K562 (cell line): ENCODE data around the gene SESN2. TPM values are rescaled to one million over a fixed set of nuclear protein-coding genes. Genes with fewer than 3 reads are reported as not detected.
A peak's percentile ranks its signal among the peaks of the same experiment; 100 is the strongest.

ENCODE experiments used
- ATAC-seq: fragments of 200-7000 bp; cut with Tn5 transposase; 3 replicates; pipeline ENCODE4 v1.9.1; 2020; ENCODE audit warnings: moderate library complexity
- BruUV-seq: library from RNA; stranded (reverse); fragments of 400-500 nt; replicated peaks from 2 replicates; lab custom pipeline; 2021; lab: Mats Ljungman, UMichigan
- CTCF ChIA-PET: fragments of 300-600 bp; formaldehyde crosslinking; extraction: SDS; loops from one replicate; lab custom pipeline; 2021; ENCODE audit warnings: low intra/inter-chr PET ratio; lab: Yijun Ruan, JAX
- POLR2A ChIA-PET: fragments of 300-600, 350-650 bp; sonication (Branson Sonifier 250); formaldehyde crosslinking; extraction: SDS; loops from one replicate; lab custom pipeline; 2021; ENCODE audit warnings: antibody characterized with exemption, inconsistent platforms; lab: Yijun Ruan, JAX
- DNase-seq, 4 experiments: peaks; one replicate each; pipeline versions ENCODE4 v3.0.0 to v3.0.0-alpha.2; 2011 to 2018; ENCODE audit warnings: low spot score in 3 of 4, mixed read lengths in 3 of 4; ENCODE audit errors: extremely low read depth in 1 of 4
- FAIRE-seq: peaks from 2 replicates; lab custom pipeline; 2011; peaks lifted over from hg19 to GRCh38; lab: Jason Lieb, UNC
- H2AFZ ChIP-seq: 2 replicates; pipeline ENCODE4 v1.6.0; 2011; ENCODE audit warnings: low read depth, low read length, control low read depth, inconsistent platforms
- H3K27ac ChIP-seq: fragments of 200-600 bp; 3 replicates; pipeline ENCODE4 v1.8.0; 2011; ENCODE audit warnings: low read depth, mild to moderate bottlenecking, control low read depth, inconsistent platforms, low read length, moderate library complexity, mixed read lengths; ENCODE audit errors: extremely low read depth
- H3K27me3 ChIP-seq, 2 experiments: fragments of 300-600 bp in 1 of 2; 2 replicates in 1 of 2; 3 replicates in 1 of 2; pipeline versions ENCODE4 v1.6.0 to v1.8.0; 2011; ENCODE audit warnings: inconsistent platforms in 2 of 2, low read length in 2 of 2, mild to moderate bottlenecking in 1 of 2, mixed read lengths in 1 of 2, moderate library complexity in 1 of 2; ENCODE audit not compliant: control insufficient read depth in 2 of 2, insufficient read depth in 2 of 2
- H3K36me3 ChIP-seq: fragments of 300-600 bp; 3 replicates; pipeline ENCODE4 v1.8.0; 2011; ENCODE audit warnings: mild to moderate bottlenecking, low read length, inconsistent platforms; ENCODE audit not compliant: control insufficient read depth, insufficient read depth
- H3K4me1 ChIP-seq, 2 experiments: fragments of 200-600 bp in 1 of 2; replicated peaks in 1 of 2; 2 replicates in 1 of 2; 3 replicates in 1 of 2; pipeline versions ENCODE4 v1.5.1 to v1.8.0; 2011; ENCODE audit warnings: inconsistent platforms in 2 of 2, low read length in 2 of 2, mild to moderate bottlenecking in 1 of 2, mixed read lengths in 1 of 2, moderate library complexity in 1 of 2; ENCODE audit not compliant: control insufficient read depth in 2 of 2, insufficient read depth in 2 of 2
- H3K4me2 ChIP-seq: 2 replicates; pipeline ENCODE4 v1.6.1; 2011; ENCODE audit warnings: low read length, control low read depth, inconsistent platforms, mixed read lengths; ENCODE audit not compliant: insufficient read depth
- H3K4me3 ChIP-seq: fragments of 200-600 bp; sonication (generic), shearing (Covaris generic); 2 replicates; pipeline ENCODE4 v1.5.1; 2016; ENCODE audit warnings: control low read depth, inconsistent platforms
- H3K79me2 ChIP-seq: fragments of 200-600 bp; 3 replicates; pipeline ENCODE4 v1.8.0; 2011; ENCODE audit warnings: low read length, inconsistent platforms; ENCODE audit not compliant: control insufficient read depth, insufficient read depth
- H3K9ac ChIP-seq, 2 experiments: 2 replicates each; pipeline versions ENCODE4 v1.6.0 to v1.6.1; 2011; ENCODE audit warnings: low read depth in 2 of 2, low read length in 2 of 2, control low read depth in 1 of 2, inconsistent platforms in 1 of 2, mild to moderate bottlenecking in 1 of 2, mixed read lengths in 1 of 2; ENCODE audit not compliant: insufficient read depth in 1 of 2
- H3K9me1 ChIP-seq: one replicate; pipeline ENCODE4 v1.6.0; 2011; ENCODE audit warnings: inconsistent platforms, mild to moderate bottlenecking, low read length, moderate library complexity; ENCODE audit not compliant: control insufficient read depth, insufficient read depth
- H3K9me3 ChIP-seq: replicated peaks from 2 replicates; pipeline ENCODE4 v1.5.1; 2011; ENCODE audit warnings: low read depth, low read length, inconsistent platforms; ENCODE audit not compliant: control insufficient read depth, insufficient read depth
- H4K20me1 ChIP-seq: replicated peaks from 2 replicates; pipeline ENCODE4 v1.6.1; 2011; ENCODE audit warnings: low read length, inconsistent platforms, mixed read lengths; ENCODE audit not compliant: control insufficient read depth, insufficient read depth
- BRD4 ChIP-seq: fragments of 200-600 bp; sonication (generic); IDR thresholded peaks from 2 replicates; pipeline ENCODE4 v1.6.1; 2017; ENCODE audit warnings: inconsistent platforms
- ELF4 ChIP-seq: fragments of 450-650 bp; formaldehyde crosslinking; IDR thresholded peaks from 2 replicates; pipeline ENCODE4 v1.4.0; 2022; ENCODE audit warnings: missing genetic modification characterization
- ELK1 ChIP-seq: sonication (generic); formaldehyde crosslinking; IDR thresholded peaks from 2 replicates; pipeline ENCODE4 v1.8.1; 2022; ENCODE audit warnings: missing genetic modification reagents
- FOXM1 ChIP-seq, 2 experiments: fragments of 450-650 bp in 1 of 2; sonication (generic) in 1 of 2; formaldehyde crosslinking in 1 of 2; IDR thresholded peaks; 2 replicates each; pipeline versions ENCODE4 v1.6.1 to v1.9.0; 2017 to 2022; ENCODE audit warnings: low read depth in 2 of 2, mild to moderate bottlenecking in 2 of 2, missing genetic modification reagents in 1 of 2, moderate library complexity in 1 of 2
- GATA2 ChIP-seq: sonication (generic); formaldehyde crosslinking; IDR thresholded peaks from 2 replicates; pipeline ENCODE4 v1.4.0; 2020; ENCODE audit warnings: mild to moderate bottlenecking, missing genetic modification reagents
- KLF1 ChIP-seq: fragments of 450-650 bp; IDR thresholded peaks from 2 replicates; pipeline ENCODE4 v1.6.1; 2016; ENCODE audit warnings: missing genetic modification characterization, missing compliant biosample characterization
- MAX ChIP-seq: sonication (generic); formaldehyde crosslinking; IDR thresholded peaks from 2 replicates; pipeline ENCODE4 v1.9.0; 2022; ENCODE audit warnings: mild to moderate bottlenecking, missing genetic modification reagents
- NFIX ChIP-seq: fragments of 250-450 bp; sonication (Bioruptor Pico); IDR thresholded peaks from 2 replicates; pipeline ENCODE4 v1.4.0; 2020; ENCODE audit warnings: low read depth, mild to moderate bottlenecking, moderate library complexity
- NR4A1 ChIP-seq, 2 experiments: fragments of 250-450 bp in 1 of 2; fragments of 450-650 bp in 1 of 2; sonication (Bioruptor Pico) in 1 of 2; IDR thresholded peaks; 2 replicates each; pipeline versions ENCODE4 v1.4.0 to v1.6.1; 2016 to 2020; ENCODE audit warnings: mild to moderate bottlenecking in 2 of 2, missing compliant biosample characterization in 1 of 2, missing genetic modification characterization in 1 of 2, moderate library complexity in 1 of 2
- PCBP1 ChIP-seq: fragments of 200-400 bp; formaldehyde crosslinking; IDR thresholded peaks from 2 replicates; pipeline ENCODE4 v1.6.1; 2018; ENCODE audit warnings: mild to moderate bottlenecking, low read depth, low read length; ENCODE audit not compliant: poor library complexity, severe bottlenecking
- SP1 ChIP-seq: sonication (generic); formaldehyde crosslinking; IDR thresholded peaks from 2 replicates; pipeline ENCODE4 v1.8.1; 2022; ENCODE audit warnings: mild to moderate bottlenecking, missing genetic modification reagents
- SRSF3 ChIP-seq: fragments of 200-400 bp; formaldehyde crosslinking; IDR thresholded peaks from 2 replicates; pipeline ENCODE4 v1.6.1; 2016; ENCODE audit warnings: mild to moderate bottlenecking, low read length, moderate library complexity; ENCODE audit not compliant: insufficient read depth
- ZC3H11A ChIP-seq: IDR thresholded peaks from 2 replicates; pipeline ENCODE4 v1.6.1; 2012; ENCODE audit warnings: low read depth, low read length, improper control_type of control experiment
- ZHX1 ChIP-seq: fragments of 150-350 bp; conservative IDR thresholded peaks from 2 replicates; pipeline ENCODE4 v1.6.1; 2014; ENCODE audit warnings: low read length
- ZNF282 ChIP-seq: sonication (generic); formaldehyde crosslinking; IDR thresholded peaks from 2 replicates; pipeline ENCODE4 v1.8.1; 2023; ENCODE audit warnings: missing genetic modification reagents
- ZNF511 ChIP-seq: sonication (generic); formaldehyde crosslinking; IDR thresholded peaks from 2 replicates; pipeline ENCODE4 v1.8.0; 2022; ENCODE audit warnings: mild to moderate bottlenecking, missing genetic modification reagents
- WGBS: fragments of 100-300 bp; shearing (Covaris generic); methylation state at CpG from one replicate; pipeline ENCODE4 v1.1.6; 2016; ENCODE audit warnings: low coverage, mixed read lengths; ENCODE audit not compliant: insufficient coverage; ENCODE audit errors: missing lambda C conversion rate; 5-methylcytosine and 5-hydroxymethylcytosine counted together
- in situ Hi-C: fragments of 300-500 bp; cut with MboI; formaldehyde crosslinking; loops from 4 replicates; pipeline ENCODE4 v1.15.0; 2018; ENCODE audit warnings: inconsistent platforms, mixed read lengths
- intact Hi-C: fragments of 100-400 bp; cut with micrococcal nuclease; formaldehyde crosslinking; loops from 2 replicates; pipeline ENCODE4 v1.14.2; 2022
- polyA plus RNA-seq, 8 experiments: library from polyadenylated mRNA; depleted of rRNA in 4 of 8; stranded (reverse) in 5 of 8; unstranded in 3 of 8; fragments of >200 nt; fragmentation: Nextera tagmentation in 2 of 8; fragmentation: Illumina TruSeq in 1 of 8; extraction: Ambion mirVana in 2 of 8; extraction: Trizol in 1 of 8; gene quantifications; 2 replicates each; pipeline versions ENCODE4 v1.2.1 to v1.2.3, GENCODE V29; 2011 to 2014; ENCODE audit warnings: inconsistent platforms in 1 of 8, missing spikeins in 1 of 8
- total RNA-seq, 7 experiments: library from RNA; depleted of rRNA in 6 of 7; stranded (reverse); fragments of >200 nt in 6 of 7; fragmentation: Illumina TruSeq in 2 of 7; extraction: Trizol in 2 of 7; gene quantifications; 2 replicates each; pipeline versions ENCODE4 v1.2.1 to v1.2.3, GENCODE V29; 2011 to 2021; ENCODE audit warnings: low replicate concordance in 1 of 7

SESN2 gene
- total and polyA plus RNA-seq, 9 of the 15 experiments (the other 6 are each of a cell fraction or from before 2014, with no cell fraction given), result 3.7 to 71.3 (median 16.8) TPM

- H3K4me1 ChIP-seq, result peaks cover 14 to 36% of the 10 kb centered on the region in 2 experiments
- DNase-seq (peak; percentile 67 to 92 (median 74)), FAIRE-seq (peak; percentile 93), ATAC-seq (peak; percentile 71)
- CTCF ChIA-PET, result interaction anchor here (1.2 to 1.6 kb wide), 3 partner anchors 111 to 161 kb away, joined by 4 to 5 read pairs (median 4); no protein-coding TSS in a partner anchor
- H3K9me3 ChIP-seq, result no peaks in the 10 kb centered on the region
- H3K9me1 ChIP-seq, result no peaks in the 10 kb centered on the region
- H3K27ac ChIP-seq, result peak overlapping the region; percentile 81
- intact Hi-C loops (loop anchor here (1.0 to 5.0 kb wide), 10 partner anchors 11 to 354 kb away; partner anchors contain the start of genes MED18 and SESN2), in situ Hi-C loops (no loop called here)
- H3K79me2 ChIP-seq, result peaks cover 4% of the 10 kb centered on the region; the same call in 2 of the 3 replicates
- POLR2A ChIA-PET, result interaction anchor here (0.8 to 10.6 kb wide), 24 partner anchors 8 to 400 kb away, joined by 3 to 245 read pairs (median 6); partner anchors contain the start of genes ATP5IF1, EYA3, MED18 and PHACTR4
- H3K36me3 ChIP-seq, result no peaks in the 10 kb centered on the region
- 5% methylated on average over 12 of the region's 12 CpGs for WGBS
- H4K20me1 ChIP-seq, result no peaks in the 10 kb centered on the region
- H3K4me2 ChIP-seq, result peak overlapping the region; percentile 76
- H3K4me3 ChIP-seq, result peak overlapping the region; percentile 0; the same call in 1 of the 2 replicates
- no TSS peak for BruUV-seq
- peak overlapping the region; percentile 74 to 82; a peak in 3 of 4 replicates for H3K9ac ChIP-seq
- no peaks in the 10 kb centered on the region for H3K27me3 ChIP-seq
- peak overlapping the region; percentile 97 for H2AFZ ChIP-seq
- TF ChIP-seq ZNF282, result no peak
- TF ChIP-seq ZHX1, result no peak
- no peak for TF ChIP-seq MAX (CRISPR knock-in tag)
- TF ChIP-seq ZNF511 (CRISPR knock-in tag), result no peak
- no peak; the same call in 1 of the 2 replicates for TF ChIP-seq SP1 (CRISPR knock-in tag)
- TF ChIP-seq BRD4, result peak; percentile 78; the same call in 1 of the 2 replicates
- TF ChIP-seq GATA2, result no peak
- no peak for TF ChIP-seq NR4A1 (CRISPR knock-in tag; IDR thresholded peaks at IDR 0.05)
- no peak for TF ChIP-seq NR4A1 (tag; IDR thresholded peaks at IDR 0.05)
- no peak for TF ChIP-seq KLF1 (tag)
- no peak for TF ChIP-seq ZC3H11A
- TF ChIP-seq ELF4 (CRISPR knock-in tag), result no peak
- no peak for TF ChIP-seq ELK1 (CRISPR knock-in tag)
- no peak for TF ChIP-seq SRSF3
- no peak for TF ChIP-seq NFIX
- TF ChIP-seq FOXM1 (IDR thresholded peaks at IDR 0.05; ENCODE audit: low read depth), result no peak
- no peak for TF ChIP-seq FOXM1 (CRISPR knock-in tag; IDR thresholded peaks at IDR 0.05; ENCODE audit: low read depth)
- TF ChIP-seq PCBP1, result no peak
Observed at GRCh38 chr1:28248273-28249012, 10.9 kb upstream of the SESN2 start.
